SW 1271 (cell line): ENCODE measurements around the gene ST6GALNAC1.

ENCODE experiments used
- DNase-seq, 2 experiments: peaks; one replicate each; lab custom pipeline; 2025; lab: John Stamatoyannopoulos, UW

The ST6GALNAC1 gene

GRCh38 chr17:76577876-76578275 lies 65.7 kb downstream of the ST6GALNAC1 start:
- DNase-seq: no peak

- no peak for DNase-seq
These were observed 67.4 kb downstream of the ST6GALNAC1 start for GRCh38 chr17:76576189-76576588.

- no peak for DNase-seq
These were observed 68.0 kb downstream of the ST6GALNAC1 start for GRCh38 chr17:76575570-76575969.
